ENCODE measurements around the gene TTC28. TPM values are rescaled to one million over a fixed set of nuclear protein-coding genes. Genes with fewer than 3 reads are reported as not detected.
"Not testable (repeated sequence)": the region's sequence is repeated elsewhere in the genome, so short reads cannot be mapped to it uniquely, and the experiment has no call there.

TTC28 gene
- total RNA-seq, 1 donor from 2014 or later, result 16.4 TPM

DNA sequence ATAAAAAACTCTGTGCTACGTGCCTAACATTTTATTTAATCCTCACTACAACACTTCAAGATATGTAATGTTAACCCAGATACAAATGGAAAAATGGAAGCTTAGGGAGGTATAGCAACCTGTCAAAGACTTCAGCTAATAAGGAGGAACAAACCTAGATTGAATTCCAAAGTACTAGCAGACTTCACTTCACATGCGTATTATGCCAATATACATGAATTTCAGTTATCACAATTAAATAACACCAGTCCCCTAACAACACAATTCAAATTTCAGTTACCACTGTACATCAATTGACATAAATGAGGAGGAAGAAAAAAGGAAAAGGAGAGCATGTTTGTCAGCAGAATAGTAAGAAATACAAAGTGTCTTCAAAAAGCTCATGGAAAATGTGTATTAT lies 60.4 kb downstream of the TTC28 start:
- no peak overlapping the region for H3K27ac ChIP-seq (replicated peaks)
- no peak for DNase-seq
- no peaks in the 10 kb centered on the region for H3K36me3 ChIP-seq
- H3K9me3 ChIP-seq (replicated peaks), result peaks cover 6% of the 10 kb centered on the region
- intact Hi-C loops (cut with micrococcal nuclease), result no loop called here
- H3K4me1 ChIP-seq, result peaks cover 7% of the 10 kb centered on the region
- no peak overlapping the region for H3K4me3 ChIP-seq
- no peaks in the 10 kb centered on the region for H3K27me3 ChIP-seq (ENCODE audit: low read depth)
- TF ChIP-seq, protein P1, sequence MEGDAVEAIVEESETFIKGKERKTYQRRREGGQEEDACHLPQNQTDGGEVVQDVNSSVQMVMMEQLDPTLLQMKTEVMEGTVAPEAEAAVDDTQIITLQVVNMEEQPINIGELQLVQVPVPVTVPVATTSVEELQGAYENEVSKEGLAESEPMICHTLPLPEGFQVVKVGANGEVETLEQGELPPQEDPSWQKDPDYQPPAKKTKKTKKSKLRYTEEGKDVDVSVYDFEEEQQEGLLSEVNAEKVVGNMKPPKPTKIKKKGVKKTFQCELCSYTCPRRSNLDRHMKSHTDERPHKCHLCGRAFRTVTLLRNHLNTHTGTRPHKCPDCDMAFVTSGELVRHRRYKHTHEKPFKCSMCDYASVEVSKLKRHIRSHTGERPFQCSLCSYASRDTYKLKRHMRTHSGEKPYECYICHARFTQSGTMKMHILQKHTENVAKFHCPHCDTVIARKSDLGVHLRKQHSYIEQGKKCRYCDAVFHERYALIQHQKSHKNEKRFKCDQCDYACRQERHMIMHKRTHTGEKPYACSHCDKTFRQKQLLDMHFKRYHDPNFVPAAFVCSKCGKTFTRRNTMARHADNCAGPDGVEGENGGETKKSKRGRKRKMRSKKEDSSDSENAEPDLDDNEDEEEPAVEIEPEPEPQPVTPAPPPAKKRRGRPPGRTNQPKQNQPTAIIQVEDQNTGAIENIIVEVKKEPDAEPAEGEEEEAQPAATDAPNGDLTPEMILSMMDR (IDR thresholded peaks at IDR 0.05; ENCODE audit: borderline replicate concordance), result no peak

GRCh38 chr22:28615423-28615822 lies 64.2 kb downstream of the TTC28 start:
- H3K36me3 ChIP-seq; H3K4me3 ChIP-seq; H3K9me3 ChIP-seq (replicated peaks); H3K27ac ChIP-seq (replicated peaks); H3K4me1 ChIP-seq; H3K27me3 ChIP-seq (ENCODE audit: low read depth); intact Hi-C loops (cut with micrococcal nuclease); DNase-seq: not testable (repeated sequence)

- Histone ChIP-seq H3K27ac (replicated peaks) (no peak overlapping the region), H3K4me1 (peaks cover 10% of the 10 kb centered on the region), H3K36me3 (no peaks in the 10 kb centered on the region), H3K4me3 (no peak overlapping the region), H3K27me3 (ENCODE audit: low read depth) (no peaks in the 10 kb centered on the region), H3K9me3 (replicated peaks) (peaks cover 6% of the 10 kb centered on the region)
- TF ChIP-seq, protein P1 (IDR thresholded peaks at IDR 0.05; ENCODE audit: borderline replicate concordance), result no peak
- intact Hi-C loops (cut with micrococcal nuclease), result no loop called here
- no peak for DNase-seq
These were observed 69.7 kb downstream of the TTC28 start for GRCh38 chr22:28609921-28610320.

DNA sequence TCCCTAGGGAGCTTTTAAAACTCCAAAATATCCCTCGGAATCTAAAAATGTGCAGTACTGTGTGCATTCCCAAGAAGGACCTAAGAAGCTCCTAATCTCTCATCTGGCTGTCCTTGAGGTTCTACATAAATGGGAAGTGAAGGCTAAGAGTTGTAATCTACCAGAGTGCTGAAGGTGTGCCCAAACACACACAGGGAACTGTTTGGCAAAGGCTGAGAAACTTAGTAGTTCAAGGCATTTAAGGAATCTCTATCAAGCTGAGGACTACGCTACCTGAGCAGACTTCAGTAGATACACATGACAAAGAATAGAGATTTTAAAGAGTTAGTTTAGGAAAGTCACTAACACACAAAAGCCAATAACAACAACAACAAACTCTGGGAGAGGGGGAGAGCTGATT lies 71.1 kb downstream of the TTC28 start:
- Histone ChIP-seq H3K9me3 (replicated peaks) (no peaks in the 10 kb centered on the region), H3K4me3 (no peak overlapping the region), H3K4me1 (peaks cover 10% of the 10 kb centered on the region), H3K27ac (replicated peaks) (no peak overlapping the region), H3K36me3 (no peaks in the 10 kb centered on the region), H3K27me3 (ENCODE audit: low read depth) (no peaks in the 10 kb centered on the region)
- TF ChIP-seq, protein P1 (IDR thresholded peaks at IDR 0.05; ENCODE audit: borderline replicate concordance), result no peak
- no peak for DNase-seq
- intact Hi-C loops (cut with micrococcal nuclease), result no loop called here

DNA sequence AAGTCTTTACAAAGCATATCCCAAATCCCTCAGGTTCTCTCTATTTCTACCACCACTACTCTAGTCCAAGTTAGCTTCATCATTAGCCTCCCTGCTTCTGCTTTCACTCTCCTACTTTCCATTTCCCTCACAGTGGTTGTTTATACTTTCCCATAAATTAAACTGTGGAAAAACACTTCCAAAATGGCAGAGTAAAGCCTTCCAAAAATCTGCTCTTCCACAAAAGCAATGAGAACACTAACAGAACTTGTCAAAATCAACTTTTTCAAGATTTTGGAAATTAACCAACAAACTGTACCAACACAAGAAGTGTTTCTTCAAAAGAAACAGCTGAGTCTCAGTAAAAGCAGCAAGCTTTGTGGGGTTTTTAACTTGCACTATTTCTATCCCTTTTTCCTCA lies 71.8 kb downstream of the TTC28 start:
- peaks cover 10% of the 10 kb centered on the region for H3K4me1 ChIP-seq
- DNase-seq, result no peak
- no peaks in the 10 kb centered on the region for H3K9me3 ChIP-seq (replicated peaks)
- no peaks in the 10 kb centered on the region for H3K36me3 ChIP-seq
- TF ChIP-seq, protein P1 (IDR thresholded peaks at IDR 0.05; ENCODE audit: borderline replicate concordance), result no peak
- no peaks in the 10 kb centered on the region for H3K27me3 ChIP-seq (ENCODE audit: low read depth)
- no peak overlapping the region for H3K4me3 ChIP-seq
- H3K27ac ChIP-seq (replicated peaks), result no peak overlapping the region
- intact Hi-C loops (cut with micrococcal nuclease), result no loop called here

GRCh38 chr22:28604966-28605761 lies 74.5 kb downstream of the TTC28 start:
- Histone ChIP-seq H3K27me3 (ENCODE audit: low read depth) (no peaks in the 10 kb centered on the region), H3K4me3 (no peak overlapping the region), H3K4me1 (peaks cover 10% of the 10 kb centered on the region), H3K36me3 (no peaks in the 10 kb centered on the region), H3K27ac (replicated peaks) (no peak overlapping the region), H3K9me3 (replicated peaks) (no peaks in the 10 kb centered on the region)
- intact Hi-C loops (cut with micrococcal nuclease), result loop anchor here (5.0 kb wide), 1 partner anchor 227 kb away; no protein-coding TSS in a partner anchor
- TF ChIP-seq, protein P1 (IDR thresholded peaks at IDR 0.05; ENCODE audit: borderline replicate concordance), result no peak
- no peak for DNase-seq

Data from left ventricle myocardium inferior (tissue), 1 donor.